Glomerular visceral epithelial cell (primary cell): Measurements from ENCODE around the gene HLA-DQB1.
A peak's percentile ranks its signal among the peaks of the same experiment; 100 is the strongest.

Source experiments
- DNase-seq: peaks from one replicate; pipeline ENCODE4 v3.0.0-alpha.2; 2016; ENCODE audit errors: extremely low spot score

HLA-DQB1 gene

DNA sequence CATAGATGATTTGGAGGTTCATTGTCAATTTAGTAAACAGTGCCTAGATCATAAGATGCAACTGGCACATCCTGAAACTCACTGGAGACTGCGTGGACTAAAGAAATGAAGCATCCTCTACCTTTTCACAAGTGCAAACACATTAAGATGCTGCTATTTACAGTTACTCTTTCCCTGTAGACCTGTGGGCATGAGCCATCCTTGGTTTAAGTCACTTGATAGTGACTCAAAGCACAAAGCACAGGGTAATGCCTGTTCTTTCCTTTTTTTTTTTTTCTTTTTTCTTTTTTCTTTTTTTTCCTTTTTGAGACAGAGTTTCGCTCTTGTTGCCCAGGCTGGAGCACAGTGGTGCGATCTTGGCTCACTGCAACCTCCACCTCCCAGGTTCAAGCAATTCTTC, 39.2 kb downstream of the HLA-DQB1 start:
- no peak for DNase-seq

DNA sequence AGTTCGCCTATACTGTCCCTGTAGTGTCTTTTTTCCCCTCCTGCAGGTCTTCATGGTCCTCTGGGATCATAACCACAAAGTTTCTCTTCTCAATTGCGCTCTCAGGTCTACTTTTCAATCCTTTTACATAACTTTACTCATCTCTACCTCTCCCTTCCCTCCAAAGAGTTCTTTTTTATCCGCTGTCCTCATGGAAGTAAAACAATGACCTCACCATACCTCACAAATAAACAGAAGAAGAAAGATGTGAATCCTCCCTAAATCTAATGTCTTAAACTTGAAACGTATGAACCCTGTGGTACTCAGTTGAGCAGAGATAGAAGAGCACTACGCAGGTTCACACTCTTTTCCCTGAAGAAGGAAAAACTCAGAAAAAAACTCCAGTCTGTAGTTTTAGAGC, 41.3 kb downstream of the HLA-DQB1 start:
- no peak for DNase-seq

DNA sequence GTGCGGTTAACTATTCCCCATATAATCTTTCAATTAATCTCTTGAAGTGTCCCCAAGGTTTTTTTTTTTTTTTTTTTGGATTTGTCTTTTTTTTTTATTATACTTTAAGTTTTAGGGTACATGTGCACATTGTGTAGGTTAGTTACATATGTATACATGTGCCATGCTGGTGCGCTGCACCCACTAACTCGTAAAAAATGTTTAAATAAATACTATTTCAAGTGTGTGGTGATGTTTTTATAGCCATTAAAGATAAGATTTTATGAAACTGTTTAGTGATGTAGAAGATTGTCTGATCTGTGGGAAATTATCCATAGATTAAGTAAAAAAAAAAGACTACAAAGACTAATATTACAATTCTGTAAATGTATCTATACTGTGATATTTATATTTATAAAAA, 41.9 kb downstream of the HLA-DQB1 start:
- DNase-seq, result no peak

DNA sequence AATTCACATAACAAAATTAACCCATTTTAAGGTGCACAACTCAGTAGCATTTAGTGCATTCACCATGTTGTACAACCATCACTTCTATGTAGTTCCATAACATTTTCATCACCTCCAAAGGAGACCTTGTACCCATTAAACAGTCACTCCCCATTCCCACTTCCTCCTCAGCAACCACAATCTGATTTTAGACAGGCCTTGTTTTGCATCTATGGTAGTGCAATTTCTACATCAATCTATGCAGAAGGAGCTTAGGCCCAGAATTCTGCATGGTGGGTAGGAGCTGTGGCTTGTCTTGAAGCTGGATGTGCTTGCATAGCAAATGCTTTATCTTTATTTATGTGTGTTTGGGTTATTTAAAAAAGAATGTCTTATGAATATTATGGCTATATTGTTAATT, 42.8 kb downstream of the HLA-DQB1 start:
- DNase-seq, result no peak

DNA sequence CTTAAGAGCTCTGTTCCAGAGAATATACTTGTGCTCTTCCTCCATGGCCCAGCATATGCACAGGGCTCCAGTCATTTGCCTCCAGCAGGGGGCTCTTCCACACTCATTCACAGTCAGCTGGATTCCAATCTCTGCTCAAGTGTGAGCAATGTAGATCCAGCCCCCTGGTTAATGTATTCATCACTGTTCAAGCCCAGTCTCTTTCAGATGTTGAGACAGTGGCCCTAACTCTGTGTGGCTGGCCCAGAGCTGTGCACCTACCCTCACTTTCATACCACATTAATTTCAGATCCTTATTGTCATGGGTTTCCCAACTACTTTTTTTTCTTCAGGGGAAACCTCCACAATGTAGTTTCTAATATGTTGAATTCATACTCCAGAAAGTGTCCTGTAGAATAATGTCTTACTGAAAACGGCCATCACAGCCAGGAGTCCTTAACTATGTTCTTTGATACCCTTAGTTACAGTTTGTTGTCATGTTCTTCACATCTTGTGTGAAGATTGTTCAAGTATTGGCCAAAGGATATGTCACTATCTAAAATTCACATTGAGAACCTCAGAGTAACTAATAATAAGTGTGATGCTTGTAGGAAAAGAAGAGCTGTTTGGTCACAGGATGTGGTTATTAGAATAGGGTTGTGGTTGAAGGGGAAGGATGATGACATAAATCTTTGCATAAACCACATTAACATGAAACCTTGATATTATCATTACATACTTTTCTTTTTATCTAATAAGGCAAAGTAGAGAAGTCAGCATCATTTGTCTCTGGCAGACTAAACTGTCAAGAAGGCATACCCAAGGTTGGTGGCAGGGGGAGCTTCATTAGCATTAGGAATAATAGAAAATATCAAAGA, 43.7 kb downstream of the HLA-DQB1 start:
- peak; percentile 55 for DNase-seq

DNA sequence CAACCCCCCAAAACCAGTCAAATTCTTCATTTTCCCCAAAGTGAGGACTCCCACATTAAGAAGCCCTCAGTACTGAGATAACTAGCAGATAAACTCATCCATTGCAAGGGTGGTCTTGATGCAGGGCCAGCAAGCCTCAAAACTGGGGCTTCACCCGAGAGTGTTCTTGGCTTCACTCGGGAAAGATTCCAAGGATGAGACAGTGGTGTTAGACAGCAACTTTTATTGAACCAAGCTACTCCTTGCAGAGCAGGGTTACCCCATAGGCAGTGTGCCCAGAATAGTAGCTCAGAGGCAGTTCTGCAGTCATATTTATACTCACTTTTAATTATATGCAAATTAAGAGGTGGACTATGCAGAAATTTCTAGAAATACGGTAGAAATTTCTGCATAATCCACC, 45.1 kb downstream of the HLA-DQB1 start:
- no peak for DNase-seq

DNA sequence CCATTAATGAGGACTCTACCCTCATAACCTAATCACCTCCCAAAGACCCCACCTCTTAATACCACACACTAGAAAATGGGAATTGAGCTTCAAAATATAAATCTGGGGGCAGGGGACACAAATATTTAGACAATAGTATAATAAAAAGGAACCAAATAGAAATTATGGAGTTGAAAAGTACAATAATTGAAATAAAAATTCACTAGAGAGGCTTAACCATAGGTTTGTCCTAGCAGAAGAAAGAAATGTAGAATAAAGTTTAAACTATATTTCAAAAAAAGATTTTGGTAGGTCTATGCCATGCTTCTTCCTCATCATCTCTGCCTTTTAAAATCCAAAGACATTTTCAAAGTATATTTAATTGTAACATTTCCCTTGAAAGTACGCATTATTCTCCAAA, 48.7 kb downstream of the HLA-DQB1 start:
- DNase-seq, result no peak

DNA sequence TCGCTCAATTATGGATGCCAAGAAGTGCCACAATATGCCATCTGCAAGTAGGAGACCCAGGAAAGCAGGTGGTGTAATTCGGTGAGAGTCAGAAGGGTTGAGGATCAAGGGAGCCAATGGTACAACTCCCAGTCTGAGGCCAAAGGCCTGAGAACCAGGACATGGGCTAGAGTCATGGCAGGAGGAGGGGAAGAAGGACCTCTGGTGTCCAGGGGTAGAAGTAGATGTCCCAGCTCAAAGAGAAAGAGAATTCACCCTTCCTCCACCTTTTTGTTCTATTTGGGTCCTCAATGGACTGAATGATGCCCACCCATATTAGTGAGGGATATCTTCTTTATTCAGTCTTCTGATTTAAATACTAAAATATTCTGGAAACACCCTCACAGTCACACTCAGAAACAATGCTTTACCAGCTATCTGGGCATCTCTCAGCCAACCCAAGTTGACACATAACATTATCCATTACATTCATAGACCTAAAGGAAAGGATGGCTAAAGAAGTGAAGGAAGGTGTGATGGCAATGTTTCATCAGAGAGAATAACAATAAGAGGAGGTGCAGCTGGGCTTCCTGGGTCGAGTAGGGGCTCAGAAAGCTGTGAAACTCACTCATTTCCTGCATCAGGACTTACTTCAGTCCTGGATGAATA, 50.4 kb downstream of the HLA-DQB1 start:
- no peak for DNase-seq

DNA sequence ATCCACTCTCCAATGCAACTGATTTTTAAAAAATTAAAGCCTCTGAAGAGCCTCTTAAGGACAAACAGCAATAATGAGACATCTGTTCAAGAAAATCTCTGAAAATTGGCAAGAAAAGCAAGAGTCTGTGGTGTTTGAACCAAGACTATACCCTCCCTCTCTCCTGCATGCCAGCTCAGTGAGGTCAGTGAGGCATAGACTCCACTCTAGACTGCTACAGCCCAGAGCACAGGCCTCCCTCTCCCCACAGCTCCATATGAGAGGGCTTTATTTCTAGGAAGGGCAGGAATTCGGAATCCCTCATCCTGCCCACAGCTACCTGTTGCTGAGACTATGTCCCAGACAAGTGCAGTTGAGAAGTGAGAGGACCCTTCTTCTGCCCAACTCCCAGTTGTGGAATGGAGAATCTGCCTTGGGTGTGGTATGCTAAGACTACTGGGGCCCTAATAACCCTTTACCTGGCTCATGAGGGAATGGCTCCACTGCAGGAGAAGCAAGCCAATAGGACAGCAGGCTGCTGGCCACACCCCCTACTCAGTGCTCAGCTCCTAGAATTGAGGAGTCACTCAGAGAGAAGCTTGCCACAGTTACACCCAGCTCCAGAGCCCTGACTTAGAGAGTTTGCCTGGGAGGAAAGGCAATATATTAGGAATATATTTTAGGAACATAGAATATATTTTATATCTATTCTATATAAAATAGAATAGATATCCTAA, 51.9 kb downstream of the HLA-DQB1 start:
- peak; percentile 50 for DNase-seq

DNA sequence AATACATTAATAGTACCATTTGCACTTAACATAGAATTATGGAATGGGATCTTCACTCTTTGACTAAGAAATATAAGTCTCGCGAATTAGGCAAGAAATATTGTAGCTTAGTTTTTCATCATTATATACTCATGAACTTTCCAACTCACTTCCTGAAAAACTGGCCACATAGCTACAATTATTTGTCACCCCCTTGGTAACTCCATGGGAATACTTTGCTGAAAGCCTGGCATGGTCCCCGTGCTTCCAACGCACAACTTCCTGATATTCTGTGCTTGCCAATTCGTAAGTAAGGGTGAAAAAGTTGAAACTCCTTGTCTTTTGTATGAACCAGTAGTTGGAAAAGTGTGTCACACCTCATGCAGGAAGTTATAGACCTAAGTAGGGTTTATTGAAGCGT, 53.0 kb downstream of the HLA-DQB1 start:
- DNase-seq, result no peak

DNA sequence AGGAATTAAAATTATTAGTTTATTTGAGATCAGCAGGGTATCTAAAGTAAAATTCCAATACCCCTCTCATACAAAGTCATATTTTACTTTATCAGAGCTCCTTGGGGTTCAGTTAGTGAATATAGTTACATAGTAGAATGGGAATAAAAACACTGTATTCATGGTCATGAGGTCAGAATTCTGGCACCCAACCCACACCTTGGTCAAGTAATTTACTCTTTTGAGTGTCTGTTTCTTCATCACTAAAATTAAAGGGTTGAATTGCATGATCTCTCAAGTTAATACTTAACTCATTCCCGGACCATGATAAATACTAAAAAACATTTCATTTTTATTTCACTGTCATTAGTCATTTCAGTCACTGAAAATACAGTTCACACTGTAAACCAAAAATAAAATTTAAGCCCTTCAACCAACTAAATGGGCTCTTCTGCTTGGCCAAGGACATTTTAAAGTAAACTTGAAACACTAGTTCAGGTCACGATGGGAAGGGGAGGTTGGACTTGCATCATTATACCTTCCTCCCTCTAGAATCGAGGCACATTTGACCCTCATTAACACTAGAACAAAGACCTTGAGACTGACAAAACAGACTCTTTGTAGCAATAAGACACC, 55.7 kb downstream of the HLA-DQB1 start:
- peak; percentile 12 for DNase-seq

DNA sequence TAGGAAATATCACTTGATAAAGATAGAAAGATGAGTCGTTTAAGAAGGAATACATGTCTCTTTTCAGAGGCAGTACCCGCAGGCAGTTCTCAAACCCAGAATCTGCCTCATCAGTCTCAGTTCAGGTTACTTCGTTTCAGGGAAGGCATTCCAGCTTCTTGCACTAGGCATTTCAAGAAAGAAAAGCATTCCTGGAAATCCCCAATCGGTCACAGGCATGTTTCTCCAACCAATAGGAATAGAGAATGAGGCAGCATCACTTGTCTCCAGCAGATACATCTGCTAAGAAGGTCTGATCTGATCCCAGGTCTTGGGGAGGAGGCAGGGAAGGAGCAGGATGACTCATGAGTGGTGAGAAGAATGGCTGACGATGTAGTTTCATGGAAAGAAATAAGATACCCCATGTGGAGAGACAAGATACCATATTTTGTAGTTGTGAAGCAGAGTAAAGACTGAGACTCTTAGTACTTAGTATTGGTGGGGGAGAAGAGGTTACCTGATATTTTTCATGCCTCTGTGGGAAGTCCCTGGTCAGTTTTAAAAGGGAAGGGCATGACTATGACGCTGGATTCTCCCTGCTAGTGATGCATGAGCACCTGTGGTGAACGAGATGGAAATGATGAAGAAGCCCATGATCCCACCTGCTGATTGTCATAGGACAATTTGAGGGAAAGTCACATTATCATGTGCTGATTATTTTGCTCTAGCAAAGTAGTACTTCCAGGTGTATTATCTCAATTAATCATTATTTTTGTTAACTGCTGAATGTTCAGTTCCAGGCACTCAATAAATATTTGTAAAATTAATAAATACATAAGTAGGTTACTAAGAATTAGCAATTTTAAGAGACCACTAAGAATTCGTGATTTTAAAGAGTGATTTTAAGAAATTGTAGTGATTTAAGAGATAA, 56.5 kb downstream of the HLA-DQB1 start:
- peak; percentile 96 for DNase-seq
